Neural cell (in vitro differentiated cells): ENCODE measurements around the gene DNAJC5G. TPM values are rescaled to one million over a fixed set of nuclear protein-coding genes. Genes with fewer than 3 reads are reported as not detected.

Source experiments
- H2AFZ ChIP-seq: fragments of 200-600, 300-800 bp; sonication (generic), shearing (Covaris generic); 2 replicates; pipeline ENCODE4 v1.6.0; 2014; ENCODE audit warnings: low read depth, mild to moderate bottlenecking, antibody characterized with exemption, low read length, moderate library complexity
- H3F3A ChIP-seq: fragments of 200-600 bp; shearing (Covaris generic); 2 replicates; pipeline ENCODE4 v1.6.1; 2016; ENCODE audit warnings: mild to moderate bottlenecking, moderate library complexity, mixed read lengths, antibody characterized with exemption, low read length; ENCODE audit not compliant: insufficient read depth, poor library complexity, severe bottlenecking
- H3K27ac ChIP-seq: fragments of 200-600, 300-800 bp; sonication (generic), shearing (Covaris generic); 2 replicates; pipeline ENCODE4 v1.5.1; 2014; ENCODE audit warnings: mild to moderate bottlenecking, low read length, moderate library complexity
- H3K27me3 ChIP-seq: fragments of 300-800, 200-600 bp; sonication (generic), shearing (Covaris generic); 2 replicates; pipeline ENCODE4 v1.6.0; 2014; ENCODE audit warnings: mild to moderate bottlenecking, low read depth, low read length, moderate library complexity; ENCODE audit not compliant: insufficient read depth
- H3K36me3 ChIP-seq: fragments of 300-800, 200-600 bp; sonication (generic), shearing (Covaris generic); 2 replicates; pipeline ENCODE4 v1.5.1; 2014; ENCODE audit warnings: mild to moderate bottlenecking, antibody characterized with exemption, low read length, moderate library complexity; ENCODE audit not compliant: insufficient read depth
- H3K4me2 ChIP-seq: fragments of 300-800, 200-600 bp; sonication (generic), shearing (Covaris generic); 2 replicates; pipeline ENCODE4 v1.6.0; 2014; ENCODE audit warnings: mild to moderate bottlenecking, low read length
- H3K4me3 ChIP-seq: fragments of 300-800, 200-600 bp; sonication (generic), shearing (Covaris generic); 2 replicates; pipeline ENCODE4 v1.5.1; 2014; ENCODE audit warnings: mild to moderate bottlenecking, low read length, moderate library complexity
- H3K79me2 ChIP-seq: fragments of 200-600 bp; shearing (Covaris generic); replicated peaks from 2 replicates; pipeline ENCODE4 v1.6.0; 2014; ENCODE audit warnings: mild to moderate bottlenecking, low read length, moderate library complexity; ENCODE audit not compliant: insufficient read depth
- H3K9ac ChIP-seq: fragments of 300-800, 200-600 bp; sonication (generic), shearing (Covaris generic); 2 replicates; pipeline ENCODE4 v1.6.1; 2016; ENCODE audit warnings: mild to moderate bottlenecking, low read length, mixed read lengths
- H3K9me2 ChIP-seq: fragments of 200-600 bp; shearing (Covaris generic); 2 replicates; pipeline ENCODE4 v1.6.1; 2016; ENCODE audit warnings: mild to moderate bottlenecking, low read length, mixed read lengths; ENCODE audit not compliant: insufficient read depth
- H3K9me3 ChIP-seq: fragments of 200-600, 300-800 bp; sonication (generic), shearing (Covaris generic); 2 replicates; pipeline ENCODE4 v1.6.1; 2016; ENCODE audit warnings: mild to moderate bottlenecking, mixed run types, low read length, moderate library complexity, mixed read lengths
- H4K20me1 ChIP-seq: fragments of 200-600 bp; shearing (Covaris generic); 2 replicates; pipeline ENCODE4 v1.6.1; 2016; ENCODE audit warnings: mild to moderate bottlenecking, mixed run types; ENCODE audit not compliant: insufficient read depth
- EP300 ChIP-seq: fragments of 450-650 bp; conservative IDR thresholded peaks from 2 replicates; pipeline ENCODE4 v1.6.1; 2014; ENCODE audit warnings: antibody characterized with exemption, mild to moderate bottlenecking, moderate library complexity; ENCODE audit not compliant: poor library complexity, severe bottlenecking
- EZH2 ChIP-seq: fragments of 200-600, 300-800 bp; shearing (Covaris generic), sonication (generic); IDR thresholded peaks from 2 replicates; pipeline ENCODE4 v1.6.1; 2014; ENCODE audit warnings: antibody characterized with exemption, low read length, borderline replicate concordance, mild to moderate bottlenecking; ENCODE audit not compliant: insufficient read depth, poor library complexity, severe bottlenecking
- MXI1 ChIP-seq: fragments of 450-650 bp; conservative IDR thresholded peaks from 2 replicates; pipeline ENCODE4 v1.6.1; 2014; ENCODE audit warnings: antibody characterized with exemption, mild to moderate bottlenecking; ENCODE audit not compliant: poor library complexity, severe bottlenecking
- POLR2AphosphoS5 ChIP-seq: IDR thresholded peaks from 2 replicates; pipeline ENCODE4 v1.6.1; 2012
- RAD21 ChIP-seq: fragments of 450-650 bp; conservative IDR thresholded peaks from 2 replicates; pipeline ENCODE4 v1.6.1; 2014; ENCODE audit warnings: antibody characterized with exemption, mild to moderate bottlenecking, moderate library complexity
- SMC3 ChIP-seq: fragments of 450-650 bp; conservative IDR thresholded peaks from 2 replicates; pipeline ENCODE4 v1.6.1; 2014; ENCODE audit warnings: antibody characterized with exemption, mild to moderate bottlenecking, moderate library complexity; ENCODE audit not compliant: poor library complexity
- TAF1 ChIP-seq: IDR thresholded peaks from 2 replicates; pipeline ENCODE4 v1.6.1; 2012; ENCODE audit warnings: low read depth
- polyA plus RNA-seq: library from polyadenylated mRNA; depleted of rRNA; stranded (reverse); fragments of >200 nt; gene quantifications from 2 replicates; pipeline ENCODE4 v1.2.3, GENCODE V29; 2014
- TF ChIP-seq, protein P1 (sequence below): fragments of 450-650 bp; IDR thresholded peaks from 2 replicates; pipeline ENCODE4 v1.5.1; 2014; ENCODE audit warnings: antibody characterized with exemption, mild to moderate bottlenecking, moderate library complexity; ENCODE audit not compliant: poor library complexity, severe bottlenecking
- TF ChIP-seq, protein P2 (sequence below): IDR thresholded peaks from 2 replicates; pipeline ENCODE4 v1.6.1; 2012; ENCODE audit warnings: borderline replicate concordance

The DNAJC5G gene
- polyA plus RNA-seq, 1 donor from 2014 or later: not detected

DNA sequence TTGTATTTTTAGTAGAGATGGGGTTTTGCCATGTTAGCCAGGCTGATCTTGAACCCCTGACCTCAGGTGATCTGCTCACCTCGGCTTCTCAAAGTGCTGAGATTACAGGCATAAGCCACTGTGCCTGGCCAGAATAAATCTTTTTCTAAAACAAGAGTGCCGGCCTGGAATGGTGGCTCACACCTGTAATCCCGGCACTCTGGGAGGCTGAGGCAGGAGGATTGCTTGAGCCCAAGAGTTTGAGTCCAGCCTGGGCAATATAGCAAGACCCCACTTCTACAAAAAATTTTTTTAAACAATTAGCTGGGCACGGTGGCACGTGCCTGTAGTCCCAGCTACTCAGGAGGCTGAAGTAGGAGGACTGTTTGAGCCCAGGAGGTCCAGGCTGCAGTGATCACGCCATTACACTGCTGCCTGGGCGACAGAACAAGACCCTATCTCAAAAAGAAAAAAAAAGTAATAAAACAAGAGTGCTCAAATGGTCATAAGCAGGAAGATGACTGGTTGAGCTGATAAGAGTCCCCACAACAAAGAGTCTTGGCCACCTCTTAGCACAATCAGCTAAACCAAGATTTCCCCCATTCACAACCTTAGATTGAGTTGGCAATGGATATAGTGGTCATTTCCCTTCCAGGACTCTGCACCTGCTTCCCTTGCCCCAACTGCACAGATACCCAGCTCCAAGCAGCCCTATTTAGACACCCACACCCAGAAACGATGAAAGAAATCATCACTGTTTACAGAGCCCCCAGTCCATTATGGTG lies 38.8 kb downstream of the DNAJC5G start:
- no peaks in the 10 kb centered on the region for H3F3A ChIP-seq

DNA sequence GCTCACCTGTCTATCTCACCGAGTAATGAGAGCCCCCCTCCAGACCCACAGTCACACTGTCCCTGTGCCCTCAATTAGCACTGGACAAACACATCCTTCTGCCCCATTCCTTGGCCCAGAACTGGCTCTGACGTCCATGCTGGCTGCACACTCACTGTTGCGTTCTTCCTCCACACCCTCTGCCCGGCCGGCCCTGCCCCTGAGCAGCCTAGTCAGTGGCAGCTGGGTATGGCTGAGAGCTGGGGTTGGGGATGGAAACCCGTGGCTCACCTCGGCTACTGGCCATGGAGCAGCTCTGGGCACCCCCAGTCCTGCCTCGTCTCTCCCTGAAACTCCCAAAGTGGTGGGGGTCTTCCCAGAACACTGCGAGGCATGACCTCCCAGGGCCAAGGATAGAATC lies 39.5 kb downstream of the DNAJC5G start:
- H3K9me3 ChIP-seq: no peaks in the 10 kb centered on the region
- no peak overlapping the region for H3K4me3 ChIP-seq
- no peaks in the 10 kb centered on the region for H3K27me3 ChIP-seq
- no peaks in the 10 kb centered on the region for H3K79me2 ChIP-seq
- no peaks in the 10 kb centered on the region for H3F3A ChIP-seq
- no peak overlapping the region for H3K27ac ChIP-seq
- TF ChIP-seq, protein P1, sequence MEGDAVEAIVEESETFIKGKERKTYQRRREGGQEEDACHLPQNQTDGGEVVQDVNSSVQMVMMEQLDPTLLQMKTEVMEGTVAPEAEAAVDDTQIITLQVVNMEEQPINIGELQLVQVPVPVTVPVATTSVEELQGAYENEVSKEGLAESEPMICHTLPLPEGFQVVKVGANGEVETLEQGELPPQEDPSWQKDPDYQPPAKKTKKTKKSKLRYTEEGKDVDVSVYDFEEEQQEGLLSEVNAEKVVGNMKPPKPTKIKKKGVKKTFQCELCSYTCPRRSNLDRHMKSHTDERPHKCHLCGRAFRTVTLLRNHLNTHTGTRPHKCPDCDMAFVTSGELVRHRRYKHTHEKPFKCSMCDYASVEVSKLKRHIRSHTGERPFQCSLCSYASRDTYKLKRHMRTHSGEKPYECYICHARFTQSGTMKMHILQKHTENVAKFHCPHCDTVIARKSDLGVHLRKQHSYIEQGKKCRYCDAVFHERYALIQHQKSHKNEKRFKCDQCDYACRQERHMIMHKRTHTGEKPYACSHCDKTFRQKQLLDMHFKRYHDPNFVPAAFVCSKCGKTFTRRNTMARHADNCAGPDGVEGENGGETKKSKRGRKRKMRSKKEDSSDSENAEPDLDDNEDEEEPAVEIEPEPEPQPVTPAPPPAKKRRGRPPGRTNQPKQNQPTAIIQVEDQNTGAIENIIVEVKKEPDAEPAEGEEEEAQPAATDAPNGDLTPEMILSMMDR: no peak
- TF ChIP-seq EP300: no peak
- no peak for TF ChIP-seq TAF1
- TF ChIP-seq SMC3: no peak
- H3K4me2 ChIP-seq: no peak overlapping the region
- no peaks in the 10 kb centered on the region for H3K36me3 ChIP-seq
- H2AFZ ChIP-seq: no peak overlapping the region
- no peaks in the 10 kb centered on the region for H4K20me1 ChIP-seq
- H3K9ac ChIP-seq: no peak overlapping the region
- no peaks in the 10 kb centered on the region for H3K9me2 ChIP-seq

More for the DNA sequence above, 38.8 kb downstream of the DNAJC5G start:
- Histone ChIP-seq H3K9me2 (no peaks in the 10 kb centered on the region), H3K9ac (no peak overlapping the region), H3K4me3 (no peak overlapping the region), H3K4me2 (no peak overlapping the region), H3K27ac (no peak overlapping the region), H3K9me3 (no peaks in the 10 kb centered on the region), H3K79me2 (no peaks in the 10 kb centered on the region), H3K27me3 (no peaks in the 10 kb centered on the region), H2AFZ (no peak overlapping the region), H4K20me1 (no peaks in the 10 kb centered on the region), H3K36me3 (no peaks in the 10 kb centered on the region)
- no peak for TF ChIP-seq MXI1
- TF ChIP-seq EP300: no peak
- TF ChIP-seq, protein P2, sequence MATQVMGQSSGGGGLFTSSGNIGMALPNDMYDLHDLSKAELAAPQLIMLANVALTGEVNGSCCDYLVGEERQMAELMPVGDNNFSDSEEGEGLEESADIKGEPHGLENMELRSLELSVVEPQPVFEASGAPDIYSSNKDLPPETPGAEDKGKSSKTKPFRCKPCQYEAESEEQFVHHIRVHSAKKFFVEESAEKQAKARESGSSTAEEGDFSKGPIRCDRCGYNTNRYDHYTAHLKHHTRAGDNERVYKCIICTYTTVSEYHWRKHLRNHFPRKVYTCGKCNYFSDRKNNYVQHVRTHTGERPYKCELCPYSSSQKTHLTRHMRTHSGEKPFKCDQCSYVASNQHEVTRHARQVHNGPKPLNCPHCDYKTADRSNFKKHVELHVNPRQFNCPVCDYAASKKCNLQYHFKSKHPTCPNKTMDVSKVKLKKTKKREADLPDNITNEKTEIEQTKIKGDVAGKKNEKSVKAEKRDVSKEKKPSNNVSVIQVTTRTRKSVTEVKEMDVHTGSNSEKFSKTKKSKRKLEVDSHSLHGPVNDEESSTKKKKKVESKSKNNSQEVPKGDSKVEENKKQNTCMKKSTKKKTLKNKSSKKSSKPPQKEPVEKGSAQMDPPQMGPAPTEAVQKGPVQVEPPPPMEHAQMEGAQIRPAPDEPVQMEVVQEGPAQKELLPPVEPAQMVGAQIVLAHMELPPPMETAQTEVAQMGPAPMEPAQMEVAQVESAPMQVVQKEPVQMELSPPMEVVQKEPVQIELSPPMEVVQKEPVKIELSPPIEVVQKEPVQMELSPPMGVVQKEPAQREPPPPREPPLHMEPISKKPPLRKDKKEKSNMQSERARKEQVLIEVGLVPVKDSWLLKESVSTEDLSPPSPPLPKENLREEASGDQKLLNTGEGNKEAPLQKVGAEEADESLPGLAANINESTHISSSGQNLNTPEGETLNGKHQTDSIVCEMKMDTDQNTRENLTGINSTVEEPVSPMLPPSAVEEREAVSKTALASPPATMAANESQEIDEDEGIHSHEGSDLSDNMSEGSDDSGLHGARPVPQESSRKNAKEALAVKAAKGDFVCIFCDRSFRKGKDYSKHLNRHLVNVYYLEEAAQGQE: no peak
- TF ChIP-seq, protein P1: no peak
- TF ChIP-seq RAD21: no peak
- no peak for TF ChIP-seq EZH2
- TF ChIP-seq TAF1: no peak
- no peak for TF ChIP-seq SMC3
- TF ChIP-seq POLR2AphosphoS5: no peak
